ENCODE results near the gene GRIA2.
"Not testable (repeated sequence)": the region's sequence is repeated elsewhere in the genome, so short reads cannot be mapped to it uniquely, and the experiment has no call there.

GRIA2 gene

GRCh38 chr4:157220371-157220881 lies at the start of gene GRIA2:
GRIA2 (plus strand) TSS chr4:157220728; CDS start chr4:157221043, 315 bp downstream.
- DNase-seq (ENCODE audit: low read depth in 2 of 2) = no peak

GRCh38 chr4:157172011-157172410 lies 48.5 kb upstream of the GRIA2 start:
- DNase-seq (ENCODE audit: low read depth in 2 of 2) = no peak

GRCh38 chr4:157180268-157180667 lies 40.3 kb upstream of the GRIA2 start:
- not testable (repeated sequence) for DNase-seq (ENCODE audit: low read depth in 2 of 2)

- DNase-seq (ENCODE audit: low read depth in 2 of 2) = no peak
Measured at GRCh38 chr4:157184300-157184699, 36.2 kb upstream of the GRIA2 start.

- no peak for DNase-seq (ENCODE audit: low read depth in 2 of 2)
Measured at GRCh38 chr4:157185363-157185762, 35.2 kb upstream of the GRIA2 start.

- no peak for DNase-seq (ENCODE audit: low read depth in 2 of 2)
Measured at GRCh38 chr4:157195374-157195773, 25.2 kb upstream of the GRIA2 start.

GRCh38 chr4:157196046-157196445 lies 24.5 kb upstream of the GRIA2 start:
- DNase-seq (ENCODE audit: low read depth in 2 of 2) = no peak

- no peak for DNase-seq (ENCODE audit: low read depth in 2 of 2)
Measured at GRCh38 chr4:157204634-157205244, 15.8 kb upstream of the GRIA2 start.

GRCh38 chr4:157217708-157218107 lies 2.8 kb upstream of the GRIA2 start:
- DNase-seq (ENCODE audit: low read depth in 2 of 2) = no peak

- no peak for DNase-seq (ENCODE audit: low read depth in 2 of 2)
Measured at GRCh38 chr4:157219711-157220370, 687 bp upstream of the GRIA2 start.

GRCh38 chr4:157221426-157221894 lies 932 bp downstream of the GRIA2 start:
- no peak for DNase-seq (ENCODE audit: low read depth in 2 of 2)

- DNase-seq (ENCODE audit: low read depth in 2 of 2) = no peak
Measured at GRCh38 chr4:157221895-157222770, 1.6 kb downstream of the GRIA2 start.

- DNase-seq (ENCODE audit: low read depth in 2 of 2) = no peak
Measured at GRCh38 chr4:157222771-157223160, 2.2 kb downstream of the GRIA2 start.

- no peak for DNase-seq (ENCODE audit: low read depth in 2 of 2)
Measured at GRCh38 chr4:157223456-157223855, 2.9 kb downstream of the GRIA2 start.

GRCh38 chr4:157225096-157225495 lies 4.6 kb downstream of the GRIA2 start:
- no peak for DNase-seq (ENCODE audit: low read depth in 2 of 2)

- DNase-seq (ENCODE audit: low read depth in 2 of 2) = no peak
Measured at GRCh38 chr4:157226035-157226434, 5.5 kb downstream of the GRIA2 start.

GRCh38 chr4:157226601-157227000 lies 6.1 kb downstream of the GRIA2 start:
- DNase-seq (ENCODE audit: low read depth in 2 of 2) = no peak

- DNase-seq (ENCODE audit: low read depth in 2 of 2) = no peak
Measured at GRCh38 chr4:157231525-157231924, 11.0 kb downstream of the GRIA2 start.

- DNase-seq (ENCODE audit: low read depth in 2 of 2) = no peak
Measured at GRCh38 chr4:157242871-157243270, 22.3 kb downstream of the GRIA2 start.

GRCh38 chr4:157244348-157244747 lies 23.8 kb downstream of the GRIA2 start:
- DNase-seq (ENCODE audit: low read depth in 2 of 2) = no peak

- DNase-seq (ENCODE audit: low read depth in 2 of 2) = no peak
Measured at GRCh38 chr4:157245351-157245750, 24.8 kb downstream of the GRIA2 start.

GRCh38 chr4:157246964-157247363 lies 26.4 kb downstream of the GRIA2 start:
- DNase-seq (ENCODE audit: low read depth in 2 of 2) = no peak

Data from activated CD8-positive, alpha-beta memory T cell treated with anti-CD3 and anti-CD28 coated beads for 4 hours (primary cell).